Tongue (tissue), 2 donors: ENCODE data around the gene FREM2. TPM values are rescaled to one million over a fixed set of nuclear protein-coding genes. Genes with fewer than 3 reads are reported as not detected.

Experiments used
- DNase-seq: peaks from one replicate; pipeline ENCODE4 v3.0.0-alpha.2; 2015
- total RNA-seq: library from RNA; depleted of rRNA; stranded (reverse); fragments of >200 nt; gene quantifications from one replicate; pipeline ENCODE4 v1.2.3, GENCODE V29; 2014

Gene FREM2
- total RNA-seq, 1 donor from 2014 or later: 25.3 TPM

DNA sequence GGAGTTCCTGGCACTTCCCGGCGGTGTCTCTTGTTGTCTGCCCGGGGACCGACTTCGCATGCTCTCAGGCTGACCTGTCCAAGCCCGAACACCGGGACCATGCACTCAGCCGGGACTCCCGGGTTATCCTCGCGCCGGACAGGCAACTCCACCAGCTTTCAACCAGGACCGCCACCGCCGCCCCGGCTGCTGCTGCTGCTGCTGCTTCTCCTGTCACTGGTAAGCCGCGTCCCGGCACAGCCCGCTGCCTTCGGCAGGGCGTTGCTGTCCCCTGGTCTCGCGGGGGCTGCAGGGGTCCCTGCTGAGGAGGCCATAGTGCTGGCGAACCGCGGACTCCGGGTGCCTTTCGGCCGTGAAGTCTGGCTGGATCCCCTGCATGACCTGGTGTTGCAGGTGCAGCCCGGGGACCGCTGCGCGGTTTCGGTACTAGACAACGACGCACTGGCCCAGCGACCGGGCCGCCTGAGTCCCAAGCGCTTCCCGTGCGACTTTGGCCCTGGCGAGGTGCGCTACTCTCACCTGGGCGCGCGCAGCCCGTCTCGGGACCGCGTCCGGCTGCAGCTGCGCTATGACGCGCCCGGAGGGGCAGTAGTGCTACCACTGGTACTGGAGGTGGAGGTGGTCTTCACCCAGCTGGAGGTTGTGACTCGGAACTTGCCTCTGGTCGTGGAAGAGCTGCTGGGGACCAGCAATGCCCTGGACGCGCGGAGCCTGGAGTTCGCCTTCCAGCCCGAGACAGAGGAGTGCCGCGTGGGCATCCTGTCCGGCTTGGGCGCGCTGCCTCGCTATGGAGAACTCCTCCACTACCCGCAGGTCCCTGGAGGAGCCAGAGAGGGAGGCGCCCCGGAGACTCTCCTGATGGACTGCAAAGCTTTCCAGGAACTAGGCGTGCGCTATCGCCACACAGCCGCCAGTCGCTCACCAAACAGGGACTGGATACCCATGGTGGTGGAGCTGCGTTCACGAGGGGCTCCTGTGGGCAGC lies 661 bp downstream of the FREM2 start:
- peak; percentile 47 for DNase-seq

DNA sequence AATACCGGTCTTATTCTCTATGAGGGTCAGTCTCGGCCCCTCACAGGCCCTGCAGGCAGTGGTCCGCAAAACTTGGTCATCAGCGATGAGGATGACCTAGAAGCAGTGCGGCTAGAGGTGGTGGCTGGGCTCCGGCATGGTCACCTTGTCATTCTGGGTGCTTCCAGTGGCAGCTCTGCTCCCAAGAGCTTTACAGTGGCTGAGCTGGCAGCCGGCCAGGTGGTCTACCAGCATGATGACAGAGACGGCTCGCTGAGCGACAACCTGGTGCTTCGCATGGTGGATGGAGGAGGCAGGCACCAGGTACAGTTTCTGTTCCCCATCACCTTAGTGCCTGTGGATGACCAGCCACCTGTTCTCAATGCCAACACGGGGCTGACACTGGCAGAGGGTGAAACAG lies 1.8 kb downstream of the FREM2 start:
- DNase-seq: no peak

DNA sequence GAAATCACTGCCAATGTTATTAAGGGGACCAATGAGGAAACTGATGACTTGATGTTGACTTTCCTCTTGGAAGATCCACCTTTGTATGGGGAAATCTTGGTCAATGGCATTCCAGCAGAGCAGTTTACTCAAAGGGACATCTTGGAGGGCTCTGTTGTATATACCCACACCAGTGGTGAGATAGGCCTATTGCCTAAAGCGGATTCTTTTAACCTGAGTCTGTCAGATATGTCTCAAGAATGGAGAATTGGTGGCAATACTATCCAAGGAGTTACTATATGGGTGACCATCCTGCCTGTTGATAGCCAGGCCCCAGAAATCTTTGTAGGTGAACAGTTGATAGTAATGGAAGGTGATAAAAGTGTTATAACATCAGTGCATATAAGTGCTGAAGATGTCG lies 3.4 kb downstream of the FREM2 start:
- DNase-seq: no peak

DNA sequence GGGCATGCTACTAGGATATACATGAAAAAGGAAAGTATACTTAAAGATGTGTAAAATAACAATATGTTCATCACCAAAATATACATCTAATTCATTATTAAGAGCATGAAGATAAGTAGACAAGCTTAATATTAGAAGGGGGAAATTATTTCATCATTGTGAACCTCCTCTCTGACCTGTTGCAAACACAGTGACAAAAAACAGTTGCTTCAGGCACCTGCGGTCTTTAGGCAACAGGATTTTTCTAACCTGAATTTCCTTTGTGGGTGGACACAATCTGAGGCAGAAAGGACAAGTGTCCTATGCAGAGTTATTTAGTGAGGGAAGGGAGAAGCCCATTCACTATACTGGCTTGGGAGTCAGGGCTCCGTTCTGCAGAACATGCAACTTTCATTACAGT lies 6.3 kb downstream of the FREM2 start:
- no peak for DNase-seq

DNA sequence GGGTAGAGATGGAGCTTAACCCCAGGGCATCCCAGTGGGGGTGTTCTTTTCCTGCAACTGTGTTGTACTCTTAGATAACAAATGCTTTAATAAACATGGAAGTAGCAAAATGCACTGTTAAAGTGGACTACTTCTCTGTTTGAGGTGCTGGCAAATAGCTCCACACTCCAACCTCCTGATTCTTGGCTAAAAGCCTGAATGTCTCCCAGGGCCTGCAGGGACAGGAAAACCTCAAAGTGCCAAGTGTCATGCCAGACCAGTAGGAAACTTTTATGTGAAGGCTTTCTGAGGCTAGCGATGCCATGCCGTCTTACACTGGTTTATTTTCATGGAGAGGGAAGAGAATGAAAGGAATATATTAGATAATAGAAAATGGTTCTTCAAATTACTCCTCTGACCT lies 6.8 kb downstream of the FREM2 start:
- DNase-seq: peak; percentile 29

DNA sequence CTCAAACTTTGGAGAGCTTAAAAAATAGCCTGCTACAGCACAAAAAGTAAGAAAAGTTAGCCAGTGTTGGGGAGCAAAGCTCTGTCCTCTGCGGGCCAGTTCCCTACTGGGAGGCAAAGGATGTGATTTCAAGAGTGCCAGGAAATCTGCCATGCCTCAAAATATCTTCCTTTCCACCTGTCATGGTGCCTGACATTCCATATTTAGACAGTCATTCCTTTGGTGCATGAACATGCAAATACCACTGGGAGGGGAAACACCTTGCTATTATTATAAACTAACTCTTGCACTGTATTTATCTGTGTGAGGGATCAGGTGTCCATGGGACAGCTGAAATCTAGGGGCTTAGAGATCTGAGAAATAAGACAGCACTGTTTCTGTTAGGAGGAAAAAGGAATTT lies 10.3 kb downstream of the FREM2 start:
- DNase-seq: peak; percentile 47

DNA sequence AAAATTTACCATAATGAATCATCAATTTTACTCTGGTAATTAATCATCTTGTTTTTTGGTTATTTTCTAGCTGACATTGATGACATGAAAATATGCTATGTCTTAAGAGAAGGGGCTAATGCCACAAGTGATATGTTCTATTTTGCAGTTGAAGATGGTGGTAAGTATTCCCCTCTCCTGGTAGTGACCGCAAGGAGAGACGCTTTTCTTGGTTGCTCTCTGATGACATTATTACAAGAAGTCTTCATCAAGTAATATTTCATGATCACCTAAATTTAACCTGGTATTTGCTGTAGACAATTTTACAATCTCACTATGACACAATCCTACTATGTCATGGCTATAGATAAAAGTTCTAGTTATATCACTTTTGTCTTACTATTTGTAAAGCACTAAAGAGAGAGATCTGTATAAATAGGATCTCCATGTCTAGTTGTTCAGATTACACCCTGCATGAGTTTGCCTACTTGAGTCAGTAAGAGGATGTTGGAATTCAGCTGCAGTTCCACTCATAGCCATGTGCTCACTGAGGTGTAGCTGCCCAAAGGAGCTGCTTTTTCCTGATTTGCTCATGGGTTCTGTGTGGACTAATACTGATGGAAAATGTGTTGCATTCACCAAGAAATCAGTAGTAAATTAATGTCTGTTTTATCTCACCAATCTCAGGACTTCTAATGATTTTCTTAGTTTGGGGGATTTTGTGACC lies 10.9 kb downstream of the FREM2 start:
- peak; percentile 35 for DNase-seq

DNA sequence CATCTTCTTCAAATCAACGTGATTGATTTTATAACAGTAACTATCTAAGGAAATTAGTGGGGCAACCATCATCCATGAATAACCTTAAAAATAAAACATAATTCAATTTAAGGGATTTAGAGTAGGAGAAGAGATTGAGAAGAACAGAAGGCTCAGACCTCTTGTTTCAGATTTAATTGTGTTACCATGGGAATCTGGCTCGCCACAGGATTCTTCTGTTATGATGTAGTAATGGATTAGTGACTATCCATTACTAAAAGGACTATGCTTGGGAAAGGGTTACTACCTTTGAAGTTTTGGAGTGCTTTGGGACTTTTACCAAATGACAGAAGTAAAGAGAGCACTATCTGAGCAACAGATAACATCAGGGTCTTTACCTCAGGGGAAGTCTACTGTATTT lies 13.2 kb downstream of the FREM2 start:
- peak; percentile 69 for DNase-seq

DNA sequence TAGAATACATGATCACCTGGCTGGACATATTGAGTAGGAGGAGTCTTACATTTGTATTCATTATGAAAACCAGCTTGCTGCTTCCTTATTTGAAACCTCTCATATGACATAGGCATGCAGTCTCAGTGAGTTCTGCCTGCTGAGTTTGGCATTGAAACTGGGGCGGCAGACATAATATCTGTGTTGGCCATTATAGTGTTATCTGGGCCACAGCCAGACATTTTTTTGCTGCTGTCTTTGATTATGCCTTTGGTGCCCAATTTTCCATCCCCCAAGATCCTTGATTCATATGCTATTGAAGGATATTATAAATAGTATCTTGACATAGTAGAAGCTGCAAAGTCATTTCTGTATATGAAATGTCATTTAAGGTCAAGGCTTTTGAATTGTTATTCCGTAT lies 15.8 kb downstream of the FREM2 start:
- peak; percentile 58 for DNase-seq

DNA sequence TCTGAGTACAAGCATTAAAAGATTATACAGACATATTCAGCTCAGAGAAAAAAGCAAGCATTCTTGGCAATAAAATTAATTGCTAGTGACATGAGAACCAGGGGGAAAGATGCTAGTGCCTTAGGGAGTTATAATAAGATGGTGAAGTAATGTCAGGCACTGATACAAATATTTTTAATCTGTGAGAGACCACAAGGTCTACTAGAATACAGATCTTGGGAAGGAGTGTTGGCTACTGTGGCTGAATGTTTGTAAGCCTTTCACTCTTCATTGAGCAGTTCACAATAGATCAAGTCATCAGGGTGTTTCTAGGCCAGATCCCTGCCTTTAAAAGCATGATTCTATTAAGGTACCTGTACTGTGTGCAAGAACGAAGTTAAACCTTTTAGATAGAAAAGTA lies 16.4 kb downstream of the FREM2 start:
- DNase-seq: no peak

DNA sequence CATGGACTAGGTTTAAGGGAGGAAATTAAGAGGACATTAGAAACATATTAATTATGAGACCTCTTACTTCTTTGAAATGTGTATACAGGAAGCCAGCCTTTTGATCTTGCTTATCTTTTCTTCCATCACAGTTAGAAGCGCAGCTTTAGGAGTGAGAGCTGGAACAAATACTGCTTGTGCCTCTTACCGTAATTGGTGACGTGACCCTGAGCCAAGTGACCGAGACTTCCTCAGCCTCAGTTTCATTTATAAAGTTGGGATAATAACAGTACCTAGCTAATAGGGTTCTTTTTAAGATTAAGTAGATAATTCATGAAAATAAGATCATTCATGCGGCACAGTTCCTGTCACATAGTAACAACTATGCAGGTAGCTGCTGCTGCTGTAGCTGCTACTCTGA lies 18.5 kb downstream of the FREM2 start:
- no peak for DNase-seq

DNA sequence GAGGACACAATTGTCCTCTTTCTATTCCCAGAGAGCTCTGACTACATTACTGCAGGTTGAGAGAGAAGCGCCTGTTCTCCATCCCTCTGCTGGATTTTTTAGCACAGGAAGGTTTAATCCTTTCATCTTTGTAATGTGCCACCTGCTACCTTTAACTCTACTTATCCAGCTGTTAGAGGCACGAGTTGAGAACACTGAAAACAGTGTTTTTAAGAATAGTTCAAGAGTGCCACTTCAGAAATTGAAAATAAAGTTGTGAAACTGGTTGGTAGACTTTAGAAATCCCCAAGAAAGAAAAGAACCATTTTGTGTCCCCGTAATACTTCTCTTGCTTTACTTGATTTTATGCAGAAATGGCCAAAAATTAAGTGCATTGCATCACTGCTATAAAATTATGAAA lies 20.6 kb downstream of the FREM2 start:
- no peak for DNase-seq

DNA sequence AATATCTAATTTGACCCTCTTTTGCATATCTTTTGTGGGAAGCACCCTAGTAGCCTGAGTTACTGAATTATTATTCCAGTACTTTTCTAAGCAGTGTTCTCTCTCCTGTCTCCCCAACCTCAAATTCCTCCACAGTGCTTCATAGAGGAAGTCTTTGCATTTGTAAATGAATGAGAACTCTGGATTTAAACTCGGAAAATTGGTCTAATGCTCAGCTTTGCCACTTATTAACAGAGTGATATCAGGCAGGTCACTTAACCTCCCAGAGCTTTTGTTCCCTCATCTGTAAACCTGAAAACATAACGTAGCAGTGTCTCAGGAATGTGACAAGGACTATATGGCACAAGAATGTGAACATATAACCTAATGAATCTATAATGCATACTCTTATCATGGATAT lies 26.2 kb downstream of the FREM2 start:
- no peak for DNase-seq

DNA sequence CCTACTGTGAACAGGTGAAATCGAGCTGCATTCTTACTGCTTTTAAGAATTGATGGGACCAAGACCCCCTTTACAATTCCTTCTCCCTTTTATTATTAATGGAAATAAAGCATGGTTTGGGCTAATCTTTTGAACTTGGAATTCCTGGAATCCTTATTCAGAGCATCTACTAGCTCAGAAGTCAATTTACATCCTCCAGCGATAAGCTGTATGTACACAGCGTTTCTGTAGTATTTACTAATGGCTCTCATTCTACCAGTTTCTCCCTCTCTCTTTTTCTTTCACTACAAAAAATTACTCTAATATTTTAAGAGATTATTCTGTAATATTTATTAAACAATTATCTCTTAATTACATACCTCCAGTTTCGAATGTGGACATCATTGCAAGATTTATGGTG lies 31.5 kb downstream of the FREM2 start:
- no peak for DNase-seq

DNA sequence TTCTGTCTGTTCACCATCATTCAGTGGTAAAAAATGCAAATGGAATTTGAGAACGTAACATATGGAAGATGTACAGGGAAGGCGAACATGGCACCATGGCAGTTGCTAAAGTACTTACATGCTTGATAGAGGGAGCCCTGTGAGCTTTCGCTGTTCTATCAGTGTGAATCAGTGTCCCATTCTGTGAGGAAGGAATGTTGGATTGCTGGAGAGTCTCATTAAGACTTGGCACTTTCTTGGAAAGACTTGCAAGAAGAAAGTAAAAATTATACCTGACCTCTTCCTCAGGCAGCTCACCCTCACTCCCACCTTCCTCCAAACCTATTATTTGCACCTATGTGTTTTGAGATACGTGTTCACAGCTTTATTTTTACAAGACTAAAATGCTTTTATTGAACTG lies 43.5 kb downstream of the FREM2 start:
- DNase-seq: peak; percentile 14

DNA sequence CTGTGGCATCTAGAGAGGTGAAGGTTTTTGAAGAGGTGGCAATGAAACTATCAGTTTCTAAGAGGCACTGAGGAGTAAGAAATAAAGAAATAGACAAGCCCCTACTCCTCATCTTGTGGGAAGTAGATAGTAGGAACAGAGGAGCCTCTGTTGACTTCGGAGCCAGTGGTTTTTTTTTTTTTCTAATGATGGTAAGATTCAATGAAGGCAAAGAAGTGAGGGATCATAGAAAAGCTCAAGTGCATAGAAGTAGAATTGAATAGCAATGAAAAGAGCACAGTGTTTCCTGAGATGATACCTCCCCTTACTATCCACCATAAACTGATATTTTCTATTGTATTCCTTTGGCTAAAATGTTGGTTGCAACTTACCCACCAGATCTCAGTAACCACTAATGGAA lies 46.3 kb downstream of the FREM2 start:
- DNase-seq: no peak

DNA sequence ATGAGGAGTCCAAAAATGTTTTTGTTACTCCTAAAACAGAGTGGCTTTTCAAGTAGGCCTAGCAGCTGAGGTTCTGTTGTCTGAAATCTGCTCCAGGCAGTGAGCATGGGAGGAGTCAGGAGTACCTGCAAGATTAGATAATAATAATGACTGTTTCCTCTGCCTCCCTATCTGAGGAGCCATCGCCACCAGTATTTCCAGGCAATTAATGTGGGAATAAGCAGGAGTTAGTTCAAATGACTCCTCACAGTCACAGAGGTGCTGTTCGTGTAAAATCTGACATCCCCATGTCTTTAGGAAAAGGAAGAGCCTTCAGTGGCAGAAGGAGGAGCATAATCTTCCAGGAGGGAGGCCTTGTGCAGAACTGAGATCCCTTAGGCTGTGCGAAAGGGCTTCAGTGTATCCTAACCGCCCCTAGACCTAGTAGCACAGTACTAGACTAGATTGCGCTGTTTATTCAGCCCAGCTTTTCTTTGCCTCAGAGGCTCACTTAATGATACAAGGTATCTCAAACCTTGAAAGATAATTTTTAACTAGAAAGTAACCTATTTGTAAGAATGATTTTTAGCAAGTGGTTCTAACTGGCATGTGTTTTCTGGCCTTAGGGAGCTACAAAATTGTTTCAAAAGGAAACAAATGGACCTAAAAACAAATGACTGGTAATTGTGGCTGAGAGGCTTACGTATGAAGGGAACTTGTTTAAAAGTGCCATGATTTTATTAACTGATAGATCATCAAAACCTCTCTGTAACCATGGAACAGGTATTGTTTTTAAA lies 49.0 kb downstream of the FREM2 start:
- no peak for DNase-seq

DNA sequence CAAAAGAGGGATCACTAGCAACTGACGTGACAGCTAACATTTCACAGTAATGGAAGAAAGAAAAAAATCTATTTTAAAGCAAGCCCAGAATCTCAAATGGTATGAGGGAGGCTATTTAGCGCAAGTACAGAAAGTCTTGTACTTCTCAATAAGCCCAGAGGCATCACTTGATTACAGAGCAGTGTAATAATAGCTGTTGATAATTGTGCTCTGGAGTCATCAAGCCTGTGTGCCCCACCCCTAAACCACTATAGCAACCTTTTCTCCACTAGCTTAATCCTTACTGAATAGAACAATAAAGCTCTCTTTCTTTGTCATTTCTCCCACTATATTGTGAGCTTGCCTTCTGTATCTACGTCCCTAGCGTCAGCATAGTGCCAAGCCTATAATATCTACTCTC lies 56.6 kb downstream of the FREM2 start:
- no peak for DNase-seq

DNA sequence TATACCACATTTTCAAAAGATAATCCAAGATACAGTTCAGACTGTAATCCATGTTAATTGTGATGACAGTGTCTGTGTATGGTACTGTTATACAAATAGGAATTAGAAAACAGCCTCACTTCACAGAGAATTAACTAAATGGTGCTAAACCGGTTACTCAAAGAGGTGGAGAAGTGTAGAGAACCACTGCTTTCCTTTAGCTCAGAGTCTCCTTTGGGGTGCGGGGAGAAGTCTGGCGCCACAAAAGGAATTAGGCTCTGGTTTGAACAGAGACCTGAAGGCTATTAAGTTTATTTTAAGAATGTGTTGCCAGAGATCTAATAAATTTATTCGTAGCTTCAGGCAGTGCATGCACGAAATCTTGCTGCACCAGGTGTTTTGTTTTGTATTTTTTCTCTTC lies 65.8 kb downstream of the FREM2 start:
- DNase-seq: no peak

DNA sequence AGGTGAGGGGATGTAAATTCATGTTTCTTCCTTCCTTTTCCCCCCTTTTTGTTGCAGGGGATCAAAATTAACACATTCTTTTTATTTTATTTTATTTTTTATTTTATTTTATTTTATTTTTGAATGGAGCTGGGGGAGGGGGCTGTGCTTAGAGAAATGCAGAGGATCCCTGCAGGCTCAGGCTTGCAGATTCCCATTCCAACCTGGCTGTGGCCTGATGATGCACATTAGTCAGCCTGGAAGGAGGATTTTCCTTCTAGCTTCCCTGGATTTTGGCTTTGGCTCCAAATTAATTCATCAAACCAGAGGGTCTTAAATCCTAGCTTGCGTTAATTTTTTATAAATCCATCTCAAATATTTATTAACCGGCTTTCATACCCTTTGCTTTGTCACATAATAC lies 67.0 kb downstream of the FREM2 start:
- DNase-seq: no peak

DNA sequence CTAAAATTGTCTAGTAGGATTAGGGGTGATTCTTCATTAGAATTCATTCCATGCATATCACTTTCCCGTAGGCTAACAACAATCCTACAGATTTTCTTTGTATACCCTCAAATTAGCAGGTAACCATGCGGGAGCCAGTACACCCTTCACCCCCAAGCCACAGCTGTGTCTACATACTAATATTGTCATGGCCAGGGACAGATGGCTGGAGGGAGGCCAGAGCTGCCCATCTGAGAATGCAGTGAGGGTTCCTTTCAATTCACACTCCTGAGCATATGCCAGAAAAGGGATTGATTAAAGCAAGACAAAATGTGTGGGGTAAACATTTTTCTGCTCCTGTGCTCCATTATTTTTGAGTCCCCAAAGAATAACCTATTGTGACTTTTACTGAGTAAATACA lies 68.9 kb downstream of the FREM2 start:
- peak; percentile 69 for DNase-seq

DNA sequence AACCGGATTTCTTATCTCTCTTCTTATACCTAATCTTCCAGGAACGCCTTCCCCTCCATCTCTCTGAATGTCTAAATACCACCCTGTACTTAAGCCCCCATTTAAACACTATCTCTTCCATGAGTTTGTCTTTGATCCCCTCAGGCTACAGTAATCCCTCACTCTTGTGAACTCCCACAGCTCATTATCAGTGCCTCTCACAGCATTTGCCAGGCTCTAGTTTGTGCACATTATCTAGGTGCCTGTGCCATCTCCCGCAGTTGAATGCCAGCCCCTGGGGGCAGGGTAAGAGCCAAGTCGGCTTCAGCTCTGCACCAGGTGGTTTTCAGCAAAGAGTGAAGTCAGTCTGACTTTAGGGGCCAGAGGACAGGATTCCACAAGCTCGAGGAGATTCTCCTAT lies 71.4 kb downstream of the FREM2 start:
- DNase-seq: peak; percentile 41

DNA sequence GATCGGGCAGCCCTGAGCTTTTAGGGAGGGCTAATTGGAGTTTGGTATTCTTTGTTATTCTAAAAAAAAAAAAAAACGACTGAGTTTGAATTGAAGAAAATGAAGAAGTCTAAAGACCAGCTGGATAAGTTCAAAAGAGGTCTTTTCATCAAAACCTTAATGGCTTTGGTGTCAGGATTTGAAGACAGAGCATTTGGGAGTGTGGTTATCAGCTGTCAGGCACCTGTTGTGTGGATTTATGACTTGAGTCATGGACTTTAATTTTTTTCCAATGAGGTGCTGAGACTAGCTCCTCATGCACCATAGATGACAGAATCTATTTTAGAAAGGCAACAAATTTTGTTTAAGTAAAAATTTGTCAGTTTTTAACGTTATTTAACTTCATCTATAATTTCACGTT lies 72.5 kb downstream of the FREM2 start:
- peak; percentile 71 for DNase-seq
